GM13976 (cell line): ENCODE results near the gene PROM2.

Source experiments
- DNase-seq: peaks from one replicate; pipeline ENCODE4 v3.0.0; 2012; ENCODE audit warnings: low spot score
- in situ Hi-C: fragments of 300-500 bp; cut with MboI; formaldehyde crosslinking; loops from one replicate; pipeline ENCODE4 v1.12.0; 2022; ENCODE audit warnings: low sequenced_read_pairs, mixed read lengths, inconsistent platforms; ENCODE audit not compliant: unreplicated experiment
- TF ChIP-seq, protein P1 (sequence below): IDR thresholded peaks from 2 replicates; pipeline ENCODE4 v1.5.1; 2012; ENCODE audit warnings: borderline replicate concordance, mild to moderate bottlenecking; ENCODE audit not compliant: insufficient read depth; ENCODE audit errors: extremely low read depth, missing control alignments, control extremely low read depth

PROM2 gene

DNA sequence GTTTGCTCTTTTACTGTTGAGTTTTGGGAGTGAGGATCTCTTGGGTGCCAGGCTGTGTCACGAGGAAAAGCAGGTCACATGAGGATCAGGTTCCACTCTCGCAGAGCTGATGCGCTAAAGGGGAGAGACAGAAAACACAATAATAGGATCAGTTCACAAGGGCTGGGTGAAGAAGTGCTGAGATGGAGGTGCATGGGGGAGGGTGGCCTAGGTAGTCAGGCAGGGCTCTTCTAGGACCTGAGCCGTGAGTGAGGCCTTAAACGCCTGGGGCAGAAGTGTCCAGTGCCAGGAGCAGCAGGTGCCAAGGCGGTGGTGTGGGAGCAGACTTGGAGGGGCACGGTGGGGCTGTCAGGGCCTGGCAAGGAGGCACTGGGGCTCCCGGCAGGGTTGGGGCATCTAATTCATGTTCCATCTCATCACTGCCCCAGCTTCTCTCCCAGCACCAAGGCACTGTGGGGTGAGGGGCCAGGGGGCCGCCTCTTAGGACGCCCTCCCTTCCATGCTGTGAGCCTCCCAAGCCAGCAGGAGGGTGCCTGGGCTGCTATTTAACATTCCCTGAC, 32.2 kb downstream of the PROM2 start:
- in situ Hi-C loops: no loop called here
- DNase-seq: no peak
- TF ChIP-seq, protein P1, sequence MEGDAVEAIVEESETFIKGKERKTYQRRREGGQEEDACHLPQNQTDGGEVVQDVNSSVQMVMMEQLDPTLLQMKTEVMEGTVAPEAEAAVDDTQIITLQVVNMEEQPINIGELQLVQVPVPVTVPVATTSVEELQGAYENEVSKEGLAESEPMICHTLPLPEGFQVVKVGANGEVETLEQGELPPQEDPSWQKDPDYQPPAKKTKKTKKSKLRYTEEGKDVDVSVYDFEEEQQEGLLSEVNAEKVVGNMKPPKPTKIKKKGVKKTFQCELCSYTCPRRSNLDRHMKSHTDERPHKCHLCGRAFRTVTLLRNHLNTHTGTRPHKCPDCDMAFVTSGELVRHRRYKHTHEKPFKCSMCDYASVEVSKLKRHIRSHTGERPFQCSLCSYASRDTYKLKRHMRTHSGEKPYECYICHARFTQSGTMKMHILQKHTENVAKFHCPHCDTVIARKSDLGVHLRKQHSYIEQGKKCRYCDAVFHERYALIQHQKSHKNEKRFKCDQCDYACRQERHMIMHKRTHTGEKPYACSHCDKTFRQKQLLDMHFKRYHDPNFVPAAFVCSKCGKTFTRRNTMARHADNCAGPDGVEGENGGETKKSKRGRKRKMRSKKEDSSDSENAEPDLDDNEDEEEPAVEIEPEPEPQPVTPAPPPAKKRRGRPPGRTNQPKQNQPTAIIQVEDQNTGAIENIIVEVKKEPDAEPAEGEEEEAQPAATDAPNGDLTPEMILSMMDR: no peak

- DNase-seq: no peak
- in situ Hi-C loops: no loop called here
- TF ChIP-seq, protein P1: no peak
Observed at GRCh38 chr2:95307036-95307435, 32.8 kb downstream of the PROM2 start.

- in situ Hi-C loops: no loop called here
- TF ChIP-seq, protein P1: no peak
- DNase-seq: no peak
Observed at GRCh38 chr2:95307878-95308277, 33.6 kb downstream of the PROM2 start.

DNA sequence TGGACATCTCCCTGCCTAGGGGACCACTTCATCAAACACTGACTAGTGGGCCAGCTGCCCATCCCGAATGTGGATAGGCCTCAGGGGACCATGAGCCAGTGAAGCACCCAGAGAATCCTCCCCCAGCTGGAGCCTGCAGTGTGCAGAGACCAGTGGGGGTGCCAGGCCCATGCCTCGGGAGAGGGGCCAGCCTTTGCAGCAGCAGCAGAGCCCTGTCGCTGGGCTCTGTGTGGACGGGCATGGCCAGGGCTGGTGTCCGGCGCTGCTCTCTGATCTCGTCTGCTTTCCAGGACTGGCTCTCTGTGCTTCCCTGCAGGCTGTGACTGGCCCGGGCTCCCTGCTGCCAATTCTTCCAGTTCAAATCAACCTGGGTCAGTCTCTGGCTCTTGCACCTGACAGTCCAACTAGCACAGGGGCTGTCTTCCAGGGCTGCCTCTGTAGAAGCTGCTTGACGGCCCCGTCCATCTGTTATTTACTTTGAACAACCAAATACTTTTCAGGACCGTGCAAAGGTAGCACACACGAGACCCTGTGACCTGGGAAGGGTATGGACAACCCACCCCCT, 34.3 kb downstream of the PROM2 start:
- DNase-seq: no peak
- TF ChIP-seq, protein P1: no peak
- in situ Hi-C loops: no loop called here

DNA sequence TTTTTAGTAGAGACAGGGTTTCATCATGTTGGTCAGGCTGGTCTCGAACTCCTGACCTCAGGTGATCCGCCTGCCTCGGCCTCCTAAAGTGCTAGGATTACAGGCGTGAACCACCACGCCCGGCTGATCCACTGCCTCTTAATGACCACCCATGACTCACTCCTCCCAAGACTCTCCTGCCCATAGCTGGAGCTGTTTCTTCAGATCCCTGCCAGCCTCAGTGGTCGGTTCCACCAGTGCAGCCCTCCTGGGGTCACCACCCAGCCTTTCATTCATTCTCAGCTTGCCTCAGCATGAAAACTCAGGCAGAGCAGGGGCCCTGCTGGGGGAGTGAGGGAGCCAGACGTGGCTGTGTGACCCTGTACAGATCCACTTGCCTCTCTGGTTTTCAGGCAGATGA, 35.4 kb downstream of the PROM2 start:
- TF ChIP-seq, protein P1: no peak
- DNase-seq: no peak
- in situ Hi-C loops: no loop called here

DNA sequence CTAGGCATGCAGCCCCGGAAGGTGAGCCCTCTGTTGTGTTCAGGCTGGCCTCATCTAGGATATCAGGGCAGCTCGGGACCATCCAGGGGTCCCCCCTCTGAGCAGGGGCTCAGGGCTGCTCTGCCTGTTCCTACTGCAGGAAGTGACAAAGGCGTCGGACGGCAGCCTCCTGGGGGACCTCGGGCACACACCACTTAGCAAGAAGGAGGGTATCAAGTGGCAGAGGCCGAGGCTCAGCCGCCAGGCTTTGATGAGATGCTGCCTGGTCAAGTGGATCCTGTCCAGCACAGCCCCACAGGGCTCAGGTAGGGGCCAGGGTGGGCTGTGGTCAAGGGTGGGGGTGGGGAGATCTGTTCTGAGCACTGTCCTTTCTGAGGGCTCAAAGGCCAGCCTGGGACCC, 36.0 kb downstream of the PROM2 start:
- TF ChIP-seq, protein P1: no peak
- in situ Hi-C loops: no loop called here
- DNase-seq: no peak
